Left forelimb (tissue), 1 donor: ENCODE data around the gene RNASE13.

Experiments used
- DNase-seq: peaks from one replicate; pipeline ENCODE4 v3.0.0-alpha.2; 2018; ENCODE audit warnings: low spot score

The RNASE13 gene

GRCh38 chr14:21063479-21063878 lies 28.9 kb upstream of the RNASE13 start:
- DNase-seq, result no peak

- no peak for DNase-seq
Observed at GRCh38 chr14:21061347-21061668, 26.7 kb upstream of the RNASE13 start.

GRCh38 chr14:21060614-21061346 lies 26.2 kb upstream of the RNASE13 start:
- DNase-seq, result no peak

- DNase-seq, result no peak
Observed at GRCh38 chr14:21059842-21060613, 25.4 kb upstream of the RNASE13 start.

- DNase-seq, result no peak
Observed at GRCh38 chr14:21058903-21059302, 24.3 kb upstream of the RNASE13 start.

- DNase-seq, result no peak
Observed at GRCh38 chr14:21057803-21058675, 23.4 kb upstream of the RNASE13 start, which contains the start of gene RNASE8. RNASE8 (plus strand) TSS chr14:21057822; CDS start chr14:21057893, 71 bp downstream.

GRCh38 chr14:21056520-21057163 lies 22.0 kb upstream of the RNASE13 start:
- DNase-seq, result no peak

GRCh38 chr14:21055432-21056117 lies 21.0 kb upstream of the RNASE13 start:
- no peak for DNase-seq

GRCh38 chr14:21054768-21055145 lies 20.1 kb upstream of the RNASE13 start:
- no peak for DNase-seq

GRCh38 chr14:21054123-21054767 lies 19.6 kb upstream of the RNASE13 start:
- no peak for DNase-seq

- DNase-seq, result no peak
Observed at GRCh38 chr14:21053184-21054122, 18.8 kb upstream of the RNASE13 start.

GRCh38 chr14:21050597-21050996 lies 16.0 kb upstream of the RNASE13 start:
- DNase-seq, result no peak

- no peak for DNase-seq
Observed at GRCh38 chr14:21049271-21049673, 14.7 kb upstream of the RNASE13 start.

GRCh38 chr14:21048638-21049037 lies 14.0 kb upstream of the RNASE13 start:
- no peak for DNase-seq

GRCh38 chr14:21047378-21047781 lies 12.8 kb upstream of the RNASE13 start:
- no peak for DNase-seq

- DNase-seq, result no peak
Observed at GRCh38 chr14:21043974-21044618, 9.5 kb upstream of the RNASE13 start.

- DNase-seq, result no peak
Observed at GRCh38 chr14:21043387-21043973, 8.9 kb upstream of the RNASE13 start.

- no peak for DNase-seq
Observed at GRCh38 chr14:21042918-21043317, 8.3 kb upstream of the RNASE13 start.
